Measurements from ENCODE around the gene NDC1. TPM values are rescaled to one million over a fixed set of nuclear protein-coding genes. Genes with fewer than 3 reads are reported as not detected.

The NDC1 gene
- polyA plus RNA-seq, 1 donor (not counting 4 experiments of a cell fraction or from before 2014, with no cell fraction given) = 36.1 TPM

DNA sequence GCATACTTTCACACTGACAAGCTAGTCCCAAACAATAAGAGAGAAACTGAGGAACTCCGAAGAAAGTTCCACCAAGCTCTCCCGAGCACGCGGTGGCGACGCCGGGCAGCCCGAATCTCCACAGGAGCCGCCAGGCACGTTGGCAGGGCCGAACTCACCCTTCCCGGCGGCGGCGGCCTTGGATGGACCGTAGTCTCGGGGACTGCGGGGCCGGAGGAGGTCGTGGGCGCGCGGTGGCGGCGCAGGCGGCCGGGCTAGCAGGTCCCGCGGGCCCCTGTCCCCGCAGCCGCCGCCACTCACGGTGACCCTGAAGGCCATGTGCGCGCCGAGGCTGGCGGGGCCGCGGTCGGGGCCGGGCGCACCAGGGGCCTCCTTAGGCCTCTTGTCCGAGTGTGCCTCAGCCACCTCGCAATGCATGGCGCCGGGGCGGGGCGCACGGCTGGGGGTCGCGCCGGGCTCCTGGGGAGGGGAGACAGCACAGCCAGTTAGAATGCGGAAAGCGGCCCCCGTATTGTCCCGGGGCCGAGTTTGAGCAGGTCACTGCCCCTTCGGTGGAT lies 100.4 kb downstream of the NDC1 start:
- H3K9ac ChIP-seq (ENCODE audit: control insufficient read depth, extremely low read depth, insufficient read depth, low read length) = no peak overlapping the region
- no peaks in the 10 kb centered on the region for H3K9me3 ChIP-seq (ENCODE audit: control insufficient read depth, low read depth, low read length)
- no peak for FAIRE-seq
- no peak for DNase-seq (ENCODE audit: low read depth, low spot score)
- peak; percentile 91 for TF ChIP-seq EZH2 (IDR thresholded peaks at IDR 0.05; ENCODE audit: low read length)
- TF ChIP-seq, protein P1, sequence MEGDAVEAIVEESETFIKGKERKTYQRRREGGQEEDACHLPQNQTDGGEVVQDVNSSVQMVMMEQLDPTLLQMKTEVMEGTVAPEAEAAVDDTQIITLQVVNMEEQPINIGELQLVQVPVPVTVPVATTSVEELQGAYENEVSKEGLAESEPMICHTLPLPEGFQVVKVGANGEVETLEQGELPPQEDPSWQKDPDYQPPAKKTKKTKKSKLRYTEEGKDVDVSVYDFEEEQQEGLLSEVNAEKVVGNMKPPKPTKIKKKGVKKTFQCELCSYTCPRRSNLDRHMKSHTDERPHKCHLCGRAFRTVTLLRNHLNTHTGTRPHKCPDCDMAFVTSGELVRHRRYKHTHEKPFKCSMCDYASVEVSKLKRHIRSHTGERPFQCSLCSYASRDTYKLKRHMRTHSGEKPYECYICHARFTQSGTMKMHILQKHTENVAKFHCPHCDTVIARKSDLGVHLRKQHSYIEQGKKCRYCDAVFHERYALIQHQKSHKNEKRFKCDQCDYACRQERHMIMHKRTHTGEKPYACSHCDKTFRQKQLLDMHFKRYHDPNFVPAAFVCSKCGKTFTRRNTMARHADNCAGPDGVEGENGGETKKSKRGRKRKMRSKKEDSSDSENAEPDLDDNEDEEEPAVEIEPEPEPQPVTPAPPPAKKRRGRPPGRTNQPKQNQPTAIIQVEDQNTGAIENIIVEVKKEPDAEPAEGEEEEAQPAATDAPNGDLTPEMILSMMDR (optimal IDR thresholded peaks at IDR 0.05 in 1 of 3, IDR thresholded peaks at IDR 0.05 in 1 of 3, conservative IDR thresholded peaks at IDR 0.05 in 1 of 3; ENCODE audit: extremely low read depth in 1 of 3, insufficient read depth in 2 of 3, low read length in 3 of 3) = no peak
- H3K4me2 ChIP-seq (ENCODE audit: control insufficient read depth, extremely low read depth, insufficient read depth, low read depth, low read length) = peak overlapping the region; percentile 78
- H3K27ac ChIP-seq (ENCODE audit: control insufficient read depth, insufficient read depth, low read length) = no peak overlapping the region
- H3K27me3 ChIP-seq (ENCODE audit: control insufficient read depth, extremely low read depth, insufficient read depth, low read length) = peaks cover 58% of the 10 kb centered on the region
- no peaks in the 10 kb centered on the region for H3K79me2 ChIP-seq (ENCODE audit: control insufficient read depth, insufficient read depth, low read length)
- no peaks in the 10 kb centered on the region for H4K20me1 ChIP-seq (ENCODE audit: control insufficient read depth, extremely low read depth, insufficient read depth, low read length)
- H3K9me1 ChIP-seq (ENCODE audit: control insufficient read depth, extremely low read depth, insufficient read depth, low read length) = no peaks in the 10 kb centered on the region
- H3K4me3 ChIP-seq (ENCODE audit: control insufficient read depth in 2 of 3, extremely low read depth in 1 of 3, insufficient read depth in 2 of 3, low read depth in 1 of 3, low read length in 3 of 3) = no peak overlapping the region
- H3K4me1 ChIP-seq (ENCODE audit: control insufficient read depth, extremely low read depth, insufficient read depth, low read length) = peaks cover 3% of the 10 kb centered on the region
- H3K36me3 ChIP-seq (ENCODE audit: control insufficient read depth in 2 of 2, extremely low read depth in 1 of 2, insufficient read depth in 2 of 2, low read length in 2 of 2) = no peaks in the 10 kb centered on the region
- dilution Hi-C loops (cut with MboI; ENCODE audit: extremely low pct_ligation_motif_present, low sequenced_read_pairs) = no loop called here
- H2AFZ ChIP-seq (ENCODE audit: control insufficient read depth, low read length) = no peak overlapping the region

GRCh38 chr1:53736290-53736689 lies 101.8 kb downstream of the NDC1 start:
- DNase-seq (ENCODE audit: low read depth, low spot score) = no peak
- H3K27ac ChIP-seq (ENCODE audit: control insufficient read depth, insufficient read depth, low read length) = no peak overlapping the region
- H4K20me1 ChIP-seq (ENCODE audit: control insufficient read depth, extremely low read depth, insufficient read depth, low read length) = no peaks in the 10 kb centered on the region
- no peaks in the 10 kb centered on the region for H3K9me1 ChIP-seq (ENCODE audit: control insufficient read depth, extremely low read depth, insufficient read depth, low read length)
- peaks cover 56% of the 10 kb centered on the region for H3K27me3 ChIP-seq (ENCODE audit: control insufficient read depth, extremely low read depth, insufficient read depth, low read length)
- no peaks in the 10 kb centered on the region for H3K79me2 ChIP-seq (ENCODE audit: control insufficient read depth, insufficient read depth, low read length)
- dilution Hi-C loops (cut with MboI; ENCODE audit: extremely low pct_ligation_motif_present, low sequenced_read_pairs) = no loop called here
- no peak overlapping the region for H3K4me3 ChIP-seq (ENCODE audit: control insufficient read depth in 2 of 3, extremely low read depth in 1 of 3, insufficient read depth in 2 of 3, low read depth in 1 of 3, low read length in 3 of 3)
- no peak for FAIRE-seq
- no peaks in the 10 kb centered on the region for H3K36me3 ChIP-seq (ENCODE audit: control insufficient read depth in 2 of 2, extremely low read depth in 1 of 2, insufficient read depth in 2 of 2, low read length in 2 of 2)
- peaks cover 3% of the 10 kb centered on the region for H3K4me1 ChIP-seq (ENCODE audit: control insufficient read depth, extremely low read depth, insufficient read depth, low read length)
- H3K9ac ChIP-seq (ENCODE audit: control insufficient read depth, extremely low read depth, insufficient read depth, low read length) = no peak overlapping the region
- no peak overlapping the region for H2AFZ ChIP-seq (ENCODE audit: control insufficient read depth, low read length)
- H3K4me2 ChIP-seq (ENCODE audit: control insufficient read depth, extremely low read depth, insufficient read depth, low read depth, low read length) = no peak overlapping the region
- H3K9me3 ChIP-seq (ENCODE audit: control insufficient read depth, low read depth, low read length) = no peaks in the 10 kb centered on the region
- TF ChIP-seq, protein P1 (optimal IDR thresholded peaks at IDR 0.05 in 1 of 3, IDR thresholded peaks at IDR 0.05 in 1 of 3, conservative IDR thresholded peaks at IDR 0.05 in 1 of 3; ENCODE audit: extremely low read depth in 1 of 3, insufficient read depth in 2 of 3, low read length in 3 of 3) = no peak
- no peak for TF ChIP-seq EZH2 (IDR thresholded peaks at IDR 0.05; ENCODE audit: low read length)
